Tibial nerve (tissue), 4 donors: ENCODE data around the gene LRBA.

Source experiments
- EP300 ChIP-seq, 2 donors: sonication (generic); formaldehyde crosslinking; IDR thresholded peaks; one replicate each; pipeline ENCODE4 v1.6.1; 2017; ENCODE audit warnings: antibody characterized with exemption in 2 of 2, mild to moderate bottlenecking in 1 of 2
- POLR2A ChIP-seq, 2 donors: fragments of 450-650 bp; IDR thresholded peaks; one replicate each; pipeline ENCODE4 v1.6.1; 2017; ENCODE audit warnings: antibody characterized with exemption in 2 of 2, mild to moderate bottlenecking in 2 of 2, moderate library complexity in 2 of 2
- TF ChIP-seq, protein P1 (sequence below), 5 experiments: fragments of 200-600 bp in 3 of 5; fragments of 450-650 bp in 2 of 5; sonication (generic) in 3 of 5; IDR thresholded peaks; one replicate each; pipeline ENCODE4 v1.5.1; 2016 to 2019; ENCODE audit warnings: antibody characterized with exemption in 5 of 5, mild to moderate bottlenecking in 3 of 5, moderate library complexity in 2 of 5

DNA sequence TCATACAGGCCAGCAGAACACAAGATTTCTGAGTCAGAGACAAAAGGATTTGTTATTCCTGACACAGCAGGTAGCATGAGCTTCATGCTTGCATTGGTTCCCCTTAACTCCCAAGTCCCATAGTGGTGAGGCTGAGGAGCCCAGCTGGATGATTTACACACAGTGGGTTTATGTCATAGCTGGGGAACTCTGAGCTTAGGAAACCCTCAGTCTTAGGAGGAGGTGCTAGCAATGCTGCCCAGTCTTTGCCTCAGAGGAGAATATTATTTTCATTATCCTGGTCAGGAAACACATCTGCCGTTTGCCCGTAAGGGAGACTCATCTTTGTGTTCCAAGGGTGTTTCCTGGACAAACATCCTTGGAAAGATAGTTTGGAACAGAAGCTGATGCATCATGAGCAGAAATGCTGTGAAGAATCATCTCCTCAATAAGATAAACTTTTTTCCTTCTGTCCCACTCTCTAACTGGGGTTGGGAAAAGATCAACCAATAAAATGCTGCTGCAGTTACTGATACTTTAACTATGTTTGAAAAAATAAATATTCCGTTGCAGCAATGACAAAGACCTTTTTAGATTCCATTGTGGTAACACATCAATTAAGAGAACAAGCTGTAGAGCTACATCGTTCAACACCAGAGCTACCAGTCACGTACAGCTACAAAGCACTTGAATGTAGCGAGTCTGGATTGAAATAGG lies 790.0 kb downstream of the LRBA start:
- TF ChIP-seq, protein P1, sequence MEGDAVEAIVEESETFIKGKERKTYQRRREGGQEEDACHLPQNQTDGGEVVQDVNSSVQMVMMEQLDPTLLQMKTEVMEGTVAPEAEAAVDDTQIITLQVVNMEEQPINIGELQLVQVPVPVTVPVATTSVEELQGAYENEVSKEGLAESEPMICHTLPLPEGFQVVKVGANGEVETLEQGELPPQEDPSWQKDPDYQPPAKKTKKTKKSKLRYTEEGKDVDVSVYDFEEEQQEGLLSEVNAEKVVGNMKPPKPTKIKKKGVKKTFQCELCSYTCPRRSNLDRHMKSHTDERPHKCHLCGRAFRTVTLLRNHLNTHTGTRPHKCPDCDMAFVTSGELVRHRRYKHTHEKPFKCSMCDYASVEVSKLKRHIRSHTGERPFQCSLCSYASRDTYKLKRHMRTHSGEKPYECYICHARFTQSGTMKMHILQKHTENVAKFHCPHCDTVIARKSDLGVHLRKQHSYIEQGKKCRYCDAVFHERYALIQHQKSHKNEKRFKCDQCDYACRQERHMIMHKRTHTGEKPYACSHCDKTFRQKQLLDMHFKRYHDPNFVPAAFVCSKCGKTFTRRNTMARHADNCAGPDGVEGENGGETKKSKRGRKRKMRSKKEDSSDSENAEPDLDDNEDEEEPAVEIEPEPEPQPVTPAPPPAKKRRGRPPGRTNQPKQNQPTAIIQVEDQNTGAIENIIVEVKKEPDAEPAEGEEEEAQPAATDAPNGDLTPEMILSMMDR (IDR thresholded peaks at IDR 0.05) = no peak
- no peak for TF ChIP-seq POLR2A (IDR thresholded peaks at IDR 0.05)
- TF ChIP-seq EP300 (IDR thresholded peaks at IDR 0.05) = no peak
